ENCODE results near the gene MUC13.
"Not testable (repeated sequence)": the region's sequence is repeated elsewhere in the genome, so short reads cannot be mapped to it uniquely, and the experiment has no call there.

The MUC13 gene

GRCh38 chr3:124960698-124961097 lies 26.1 kb upstream of the MUC13 start:
- no peak for DNase-seq
- Histone ChIP-seq H3K27me3 (ENCODE audit: insufficient read depth, low read depth, severe bottlenecking) (no peaks in the 10 kb centered on the region), H3K36me3 (no peaks in the 10 kb centered on the region), H3K27ac (no peak overlapping the region), H3K9me3 (ENCODE audit: severe bottlenecking) (no peaks in the 10 kb centered on the region), H3K4me3 (ENCODE audit: low read depth, low read length) (no peak overlapping the region)
- TF ChIP-seq, protein P1, sequence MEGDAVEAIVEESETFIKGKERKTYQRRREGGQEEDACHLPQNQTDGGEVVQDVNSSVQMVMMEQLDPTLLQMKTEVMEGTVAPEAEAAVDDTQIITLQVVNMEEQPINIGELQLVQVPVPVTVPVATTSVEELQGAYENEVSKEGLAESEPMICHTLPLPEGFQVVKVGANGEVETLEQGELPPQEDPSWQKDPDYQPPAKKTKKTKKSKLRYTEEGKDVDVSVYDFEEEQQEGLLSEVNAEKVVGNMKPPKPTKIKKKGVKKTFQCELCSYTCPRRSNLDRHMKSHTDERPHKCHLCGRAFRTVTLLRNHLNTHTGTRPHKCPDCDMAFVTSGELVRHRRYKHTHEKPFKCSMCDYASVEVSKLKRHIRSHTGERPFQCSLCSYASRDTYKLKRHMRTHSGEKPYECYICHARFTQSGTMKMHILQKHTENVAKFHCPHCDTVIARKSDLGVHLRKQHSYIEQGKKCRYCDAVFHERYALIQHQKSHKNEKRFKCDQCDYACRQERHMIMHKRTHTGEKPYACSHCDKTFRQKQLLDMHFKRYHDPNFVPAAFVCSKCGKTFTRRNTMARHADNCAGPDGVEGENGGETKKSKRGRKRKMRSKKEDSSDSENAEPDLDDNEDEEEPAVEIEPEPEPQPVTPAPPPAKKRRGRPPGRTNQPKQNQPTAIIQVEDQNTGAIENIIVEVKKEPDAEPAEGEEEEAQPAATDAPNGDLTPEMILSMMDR (IDR thresholded peaks at IDR 0.05; ENCODE audit: low read depth, low read length): no peak

GRCh38 chr3:124960105-124960504 lies 25.6 kb upstream of the MUC13 start:
- no peak for DNase-seq
- H3K4me3 ChIP-seq (ENCODE audit: low read depth, low read length): no peak overlapping the region
- H3K27me3 ChIP-seq (ENCODE audit: insufficient read depth, low read depth, severe bottlenecking): no peaks in the 10 kb centered on the region
- TF ChIP-seq, protein P1 (IDR thresholded peaks at IDR 0.05; ENCODE audit: low read depth, low read length): no peak
- no peak overlapping the region for H3K27ac ChIP-seq
- no peaks in the 10 kb centered on the region for H3K9me3 ChIP-seq (ENCODE audit: severe bottlenecking)
- no peaks in the 10 kb centered on the region for H3K36me3 ChIP-seq

GRCh38 chr3:124957951-124958350 lies 23.4 kb upstream of the MUC13 start:
- not testable (repeated sequence) for H3K27ac ChIP-seq; H3K4me3 ChIP-seq (ENCODE audit: low read depth, low read length); DNase-seq; H3K36me3 ChIP-seq; H3K9me3 ChIP-seq (ENCODE audit: severe bottlenecking); H3K27me3 ChIP-seq (ENCODE audit: insufficient read depth, low read depth, severe bottlenecking)

GRCh38 chr3:124952282-124952855 lies 17.8 kb upstream of the MUC13 start:
- Histone ChIP-seq H3K27me3 (ENCODE audit: insufficient read depth, low read depth, severe bottlenecking) (no peaks in the 10 kb centered on the region), H3K4me3 (ENCODE audit: low read depth, low read length) (no peak overlapping the region), H3K9me3 (ENCODE audit: severe bottlenecking) (no peaks in the 10 kb centered on the region), H3K27ac (no peak overlapping the region), H3K36me3 (no peaks in the 10 kb centered on the region)
- no peak for DNase-seq
- TF ChIP-seq, protein P1 (IDR thresholded peaks at IDR 0.05; ENCODE audit: low read depth, low read length): no peak

DNA sequence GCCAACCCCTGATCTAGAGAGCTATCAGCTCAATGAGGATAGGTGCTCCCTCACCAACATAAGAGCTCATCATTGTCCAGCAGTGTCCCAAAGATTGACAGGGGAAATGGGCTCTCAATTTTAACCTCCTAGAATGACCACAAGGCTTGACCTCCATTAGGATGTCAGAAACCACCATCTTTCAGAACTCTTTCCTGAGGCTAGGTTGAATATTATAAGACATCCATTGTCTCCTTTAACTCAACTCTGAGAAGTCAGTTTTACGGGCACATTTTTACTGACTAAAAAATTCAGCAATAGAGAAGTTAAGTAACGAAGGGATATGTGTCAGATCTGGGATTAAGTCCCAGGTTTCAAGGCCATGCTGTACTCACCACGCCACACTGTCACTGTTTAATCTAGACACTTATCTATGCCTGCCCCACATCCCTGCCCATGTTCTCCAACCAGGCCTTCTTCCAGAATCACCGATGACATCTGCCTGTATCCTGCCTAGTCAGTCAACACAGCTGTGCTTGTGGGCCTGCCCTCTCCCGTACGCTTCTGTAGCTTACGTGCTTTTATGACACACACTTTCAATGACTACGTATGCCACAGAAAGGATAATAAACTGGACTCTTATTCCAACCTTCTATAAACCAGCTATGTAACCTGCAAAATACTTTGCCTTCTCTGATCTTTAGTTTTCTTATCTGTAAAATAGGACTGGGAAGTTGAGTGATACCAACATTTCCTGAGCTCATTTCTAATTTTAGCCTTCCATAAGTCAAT lies 17.1 kb upstream of the MUC13 start:
- Histone ChIP-seq H3K27ac (no peak overlapping the region), H3K9me3 (ENCODE audit: severe bottlenecking) (no peaks in the 10 kb centered on the region), H3K4me3 (ENCODE audit: low read depth, low read length) (no peak overlapping the region), H3K27me3 (ENCODE audit: insufficient read depth, low read depth, severe bottlenecking) (no peaks in the 10 kb centered on the region), H3K36me3 (no peaks in the 10 kb centered on the region)
- TF ChIP-seq, protein P1 (IDR thresholded peaks at IDR 0.05; ENCODE audit: low read depth, low read length): no peak
- no peak for DNase-seq

- DNase-seq: no peak
- no peaks in the 10 kb centered on the region for H3K36me3 ChIP-seq
- H3K9me3 ChIP-seq (ENCODE audit: severe bottlenecking): no peaks in the 10 kb centered on the region
- TF ChIP-seq, protein P1 (IDR thresholded peaks at IDR 0.05; ENCODE audit: low read depth, low read length): no peak
- no peak overlapping the region for H3K4me3 ChIP-seq (ENCODE audit: low read depth, low read length)
- no peak overlapping the region for H3K27ac ChIP-seq
- no peaks in the 10 kb centered on the region for H3K27me3 ChIP-seq (ENCODE audit: insufficient read depth, low read depth, severe bottlenecking)
These were observed 15.5 kb upstream of the MUC13 start for GRCh38 chr3:124950026-124950425.

All from WERI-Rb-1 (cell line).